Activated CD8-positive, alpha-beta memory T cell treated with anti-CD3 and anti-CD28 coated beads, Interleukin-2, amount 50 U/mL, for 1 hour (primary cell): ENCODE results near the gene CA11.

Experiments used
- DNase-seq: peaks from one replicate; pipeline ENCODE4 v3.0.0-alpha.2; 2020; ENCODE audit errors: extremely low read depth

Gene CA11

DNA sequence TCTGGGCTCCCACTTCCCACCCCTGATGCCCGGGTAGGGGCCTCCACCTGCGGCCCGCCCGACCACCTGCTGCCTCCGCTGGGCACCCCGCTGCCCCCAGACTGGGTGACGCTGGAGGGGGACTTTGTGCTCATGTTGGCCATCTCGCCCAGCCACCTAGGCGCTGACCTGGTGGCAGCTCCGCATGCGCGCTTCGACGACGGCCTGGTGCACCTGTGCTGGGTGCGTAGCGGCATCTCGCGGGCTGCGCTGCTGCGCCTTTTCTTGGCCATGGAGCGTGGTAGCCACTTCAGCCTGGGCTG, 16.7 kb downstream of the CA11 start:
- DNase-seq = no peak

DNA sequence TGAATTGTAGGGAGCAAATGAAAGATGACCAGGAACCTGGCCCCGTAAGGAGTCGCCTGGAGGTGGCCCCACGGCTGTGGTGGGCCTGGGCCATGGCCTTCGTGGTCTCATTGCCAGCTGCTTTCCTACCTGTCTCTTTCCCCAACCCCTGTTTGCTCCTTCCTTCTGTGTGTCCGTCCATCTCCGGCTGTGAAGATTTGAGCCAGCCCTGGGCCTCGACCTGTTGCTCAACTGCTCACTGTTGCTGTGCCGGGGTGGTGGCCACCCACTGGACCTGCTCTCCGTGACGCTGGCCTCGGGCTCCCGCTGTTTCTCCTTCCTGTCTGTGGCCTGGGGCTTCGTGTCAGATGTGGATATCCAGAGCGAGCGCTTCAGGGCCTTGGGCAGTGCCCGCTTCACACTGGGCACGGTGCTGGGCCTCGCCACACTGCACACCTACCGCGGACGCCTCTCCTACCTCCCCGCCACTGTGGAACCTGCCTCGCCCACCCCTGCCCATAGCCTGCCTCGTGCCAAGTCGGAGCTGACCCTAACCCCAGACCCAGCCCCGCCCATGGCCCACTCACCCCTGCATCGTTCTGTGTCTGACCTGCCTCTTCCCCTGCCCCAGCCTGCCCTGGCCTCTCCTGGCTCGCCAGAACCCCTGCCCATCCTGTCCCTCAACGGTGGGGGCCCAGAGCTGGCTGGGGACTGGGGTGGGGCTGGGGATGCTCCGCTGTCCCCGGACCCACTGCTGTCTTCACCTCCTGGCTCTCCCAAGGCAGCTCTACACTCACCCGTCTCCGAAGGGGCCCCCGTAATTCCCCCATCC, 17.3 kb downstream of the CA11 start:
- DNase-seq = no peak

DNA sequence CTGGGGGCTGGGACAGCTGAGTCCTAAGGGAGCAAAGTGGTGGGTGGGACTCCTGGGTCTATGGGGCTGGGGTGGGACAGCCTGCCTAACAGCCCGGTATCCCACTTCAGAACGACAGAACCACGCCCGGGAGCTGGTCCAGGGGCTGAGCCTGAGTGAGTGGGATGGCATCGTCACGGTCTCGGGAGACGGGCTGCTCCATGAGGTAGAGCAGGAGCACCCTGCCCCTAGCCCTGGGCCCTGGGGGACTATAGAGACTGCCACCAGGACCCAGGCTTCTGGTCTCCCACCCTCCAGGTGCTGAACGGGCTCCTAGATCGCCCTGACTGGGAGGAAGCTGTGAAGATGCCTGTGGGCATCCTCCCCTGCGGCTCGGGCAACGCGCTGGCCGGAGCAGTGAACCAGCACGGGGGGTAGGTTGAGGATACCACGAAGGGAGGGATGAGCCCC, 18.1 kb downstream of the CA11 start:
- no peak for DNase-seq

DNA sequence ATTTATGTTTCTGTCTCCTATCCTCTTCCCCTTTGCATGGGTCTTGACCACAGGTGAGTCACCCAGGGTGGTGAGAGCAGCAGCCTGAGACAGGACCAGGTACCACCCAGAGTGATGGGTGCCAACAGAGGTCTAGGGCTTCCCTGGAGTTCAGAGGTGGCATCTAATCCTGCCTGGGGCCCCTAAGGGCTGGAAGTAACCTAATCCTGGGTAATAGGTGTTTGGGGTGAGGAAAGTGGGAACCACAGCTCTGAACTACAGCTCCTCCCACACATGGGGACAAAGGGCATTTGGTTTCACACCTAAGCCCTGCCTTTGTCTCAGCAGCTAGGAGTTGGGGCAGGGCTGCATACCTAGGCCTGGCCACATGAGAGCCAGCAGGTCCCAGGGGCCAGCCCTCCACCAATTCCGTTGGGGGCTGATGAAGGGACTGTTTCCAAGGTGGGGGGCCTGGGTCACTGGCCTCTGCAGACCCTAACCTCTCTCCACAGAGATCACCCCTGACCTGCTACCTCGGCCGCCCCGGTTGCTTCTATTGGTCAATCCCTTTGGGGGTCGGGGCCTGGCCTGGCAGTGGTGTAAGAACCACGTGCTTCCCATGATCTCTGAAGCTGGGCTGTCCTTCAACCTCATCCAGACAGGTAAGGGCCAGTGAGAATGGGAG, 18.7 kb downstream of the CA11 start:
- no peak for DNase-seq

DNA sequence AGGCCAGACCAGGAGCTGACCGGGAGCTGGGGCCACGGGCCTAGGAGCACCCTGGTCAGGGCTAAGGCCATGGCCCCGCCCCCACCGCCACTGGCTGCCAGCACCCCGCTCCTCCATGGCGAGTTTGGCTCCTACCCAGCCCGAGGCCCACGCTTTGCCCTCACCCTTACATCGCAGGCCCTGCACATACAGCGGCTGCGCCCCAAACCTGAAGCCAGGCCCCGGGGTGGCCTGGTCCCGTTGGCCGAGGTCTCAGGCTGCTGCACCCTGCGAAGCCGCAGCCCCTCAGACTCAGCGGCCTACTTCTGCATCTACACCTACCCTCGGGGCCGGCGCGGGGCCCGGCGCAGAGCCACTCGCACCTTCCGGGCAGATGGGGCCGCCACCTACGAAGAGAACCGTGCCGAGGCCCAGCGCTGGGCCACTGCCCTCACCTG, 20.1 kb downstream of the CA11 start:
- no peak for DNase-seq

DNA sequence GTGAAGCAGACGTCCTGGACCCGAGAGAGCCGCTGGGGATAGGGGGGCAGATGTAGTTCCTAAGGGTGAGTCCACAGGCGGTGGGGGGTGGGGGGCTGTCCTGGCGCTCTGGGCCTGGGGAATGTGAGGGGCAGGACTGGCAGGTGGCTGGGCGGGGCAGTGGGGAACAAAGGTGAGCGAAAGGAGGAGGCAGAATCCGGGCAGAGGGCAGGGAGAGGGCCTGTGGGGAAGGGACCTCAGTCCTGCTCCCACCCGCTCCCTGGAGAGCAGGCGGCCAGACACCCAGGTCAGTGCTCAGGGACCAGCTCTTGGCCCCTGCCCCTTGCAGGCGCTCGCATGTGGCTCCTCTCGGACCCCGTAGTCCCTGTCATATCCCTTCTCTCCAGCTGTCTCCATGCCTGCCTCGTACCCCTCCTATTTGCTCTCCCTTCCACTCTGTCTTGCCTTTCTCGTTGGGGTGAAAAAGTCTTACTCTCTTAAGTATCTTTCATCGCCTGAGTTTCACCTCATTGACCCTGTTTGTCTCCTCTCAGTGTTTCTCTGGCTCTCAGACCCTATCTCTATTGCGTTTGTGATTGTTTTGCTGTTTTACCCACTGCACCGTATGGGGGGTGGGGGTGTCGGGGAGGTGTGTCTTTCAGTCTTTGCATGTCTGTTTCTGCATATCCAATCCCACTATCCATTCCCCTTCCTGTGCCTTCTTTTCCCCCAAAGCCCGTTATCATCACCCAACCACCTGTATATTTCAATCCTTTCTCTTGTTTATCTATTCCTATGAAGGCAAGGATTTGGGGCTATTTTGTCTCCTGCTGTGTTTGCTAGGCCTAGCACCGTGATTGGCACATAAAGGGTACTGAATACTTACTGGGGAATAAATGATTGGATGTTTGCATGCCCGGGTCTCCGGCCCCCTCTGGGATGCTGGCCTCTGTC, 20.9 kb downstream of the CA11 start:
- no peak for DNase-seq

DNA sequence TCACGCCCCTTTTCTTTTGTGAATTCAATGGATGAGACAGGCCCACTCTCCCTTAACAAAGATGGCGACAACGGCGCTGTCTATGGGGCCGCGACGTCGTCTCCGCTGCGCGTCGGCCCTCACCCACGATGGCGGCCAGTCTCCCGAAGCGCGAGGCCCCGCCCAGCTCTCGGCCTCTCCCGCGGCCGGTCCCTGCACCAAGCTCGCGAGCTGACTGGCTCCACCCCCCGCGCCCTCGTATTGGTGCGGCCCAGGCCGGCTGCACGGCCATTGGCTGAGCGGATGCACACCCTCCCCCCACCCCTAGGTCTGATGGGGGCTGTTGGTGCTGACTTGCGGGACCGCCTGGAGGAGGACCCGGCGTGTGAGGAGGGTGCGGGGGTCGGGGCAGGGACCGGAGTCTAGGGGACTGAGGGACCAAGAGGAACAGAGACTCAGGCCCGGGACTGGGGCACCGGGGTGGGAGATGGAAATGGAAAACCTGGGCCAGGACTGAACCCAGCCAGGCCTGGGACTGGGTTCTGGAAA, 21.9 kb downstream of the CA11 start:
- peak; percentile 89 for DNase-seq

DNA sequence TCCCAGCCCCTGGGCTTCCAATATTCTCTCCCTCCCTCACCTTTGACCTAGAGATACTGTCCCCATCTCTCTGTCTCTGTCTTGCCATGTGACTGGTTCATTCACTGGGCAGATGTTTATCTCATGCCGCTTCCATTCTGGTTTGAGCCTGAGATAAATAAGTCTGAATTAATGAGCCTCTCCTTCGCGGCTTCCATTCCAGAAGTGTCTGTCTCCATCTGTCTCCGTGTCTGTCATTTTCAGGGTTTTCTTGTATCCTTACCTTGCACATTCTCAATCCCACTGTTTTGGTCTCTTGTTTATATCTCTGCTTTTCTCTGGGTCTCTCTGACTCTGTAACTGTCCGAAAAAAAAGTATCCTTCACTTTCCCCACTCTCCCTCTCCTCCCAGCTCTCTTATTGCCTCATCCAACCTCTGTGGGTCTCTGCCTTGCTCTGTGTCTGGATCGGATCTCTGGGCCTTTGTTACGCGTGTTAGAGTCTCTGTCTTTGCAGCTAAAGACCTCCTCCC, 22.4 kb downstream of the CA11 start:
- DNase-seq = no peak

DNA sequence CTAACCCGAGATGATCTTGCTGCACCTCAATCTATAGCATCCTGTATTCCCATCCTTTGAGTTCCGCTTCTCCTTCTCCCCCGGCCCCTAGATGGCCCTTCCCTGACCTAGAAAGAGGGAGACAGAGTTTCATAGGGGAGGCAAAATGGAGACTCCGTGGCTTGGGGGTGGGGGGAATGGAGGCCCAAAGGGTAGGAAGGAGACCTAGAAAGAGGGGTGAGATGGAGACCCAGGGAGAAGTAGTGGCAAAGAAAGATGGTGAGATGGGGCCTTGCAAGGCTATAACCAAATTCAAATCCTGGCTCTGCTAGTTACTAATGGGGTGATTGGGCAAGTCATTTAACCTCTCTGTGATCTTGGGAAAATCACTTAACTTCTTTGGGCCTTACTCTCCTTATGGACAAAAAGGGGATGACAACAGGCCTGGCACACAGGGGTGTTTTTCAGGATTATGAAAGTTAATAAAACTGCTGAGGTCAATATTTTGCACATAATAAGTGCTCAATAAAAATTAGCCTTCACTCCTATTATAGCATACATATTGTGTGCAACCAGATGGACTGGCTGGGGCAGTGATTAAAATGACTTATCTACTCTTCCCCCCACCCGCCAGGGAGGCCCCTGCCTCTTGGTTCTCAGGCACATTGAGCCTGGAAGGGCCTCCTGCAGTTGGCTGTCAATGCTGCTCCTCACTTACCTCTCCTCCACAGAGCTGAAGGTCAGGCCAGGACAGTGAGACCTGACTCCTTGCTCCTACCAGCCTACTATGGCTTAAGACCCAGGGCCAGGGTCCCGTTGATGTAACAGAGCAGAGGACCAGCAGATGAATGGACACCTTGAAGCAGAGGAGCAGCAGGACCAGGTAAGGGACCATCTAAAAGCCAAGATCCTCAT, 26.0 kb downstream of the CA11 start:
- no peak for DNase-seq

DNA sequence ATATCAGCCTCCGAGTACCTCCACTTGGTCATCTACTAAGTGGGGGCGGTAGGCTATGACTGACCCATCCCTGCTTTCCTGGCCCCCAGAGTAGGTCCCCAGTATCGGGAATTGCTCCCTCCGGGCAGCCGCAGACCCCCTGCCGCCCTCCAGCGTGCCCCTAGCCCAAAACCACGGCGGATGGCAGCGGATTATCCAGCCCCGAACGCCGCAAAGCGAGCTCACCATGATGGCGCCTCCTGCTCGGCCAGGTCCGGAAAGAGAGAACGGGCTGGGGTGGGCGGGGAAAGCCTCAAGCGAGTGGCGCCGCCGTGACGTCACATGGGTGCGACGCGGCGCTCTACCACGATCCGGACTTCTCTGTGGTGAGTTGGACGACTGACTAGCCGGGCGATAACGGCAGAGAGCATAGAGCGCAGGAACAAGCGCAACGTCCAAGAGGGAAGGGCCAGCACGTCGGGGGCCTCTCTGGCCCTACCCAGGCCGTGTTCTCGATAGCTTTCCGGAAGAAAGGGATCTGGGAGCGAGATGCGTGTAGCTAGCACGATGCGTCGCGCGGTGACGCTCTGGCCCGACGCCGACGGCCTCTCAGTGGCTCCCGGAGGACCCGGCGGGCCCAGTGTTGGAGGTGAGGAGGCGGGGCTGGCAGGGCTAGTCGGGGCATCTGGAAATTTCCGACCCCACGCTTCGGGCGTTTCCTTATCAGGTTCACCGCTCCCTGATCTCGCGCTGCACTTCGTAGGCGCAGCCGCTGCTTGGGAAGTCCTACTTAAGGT, 26.9 kb downstream of the CA11 start, which contains the start of the genes RPL18 and SPHK2:
TSS of gene RPL18 (minus strand) at position 263 of the 776 bp plus-strand sequence. CDS start at position 228, 35 bp downstream.
TSS of gene SPHK2 (plus strand) at position 591 of the 776 bp plus-strand sequence. CDS start 1,009 bp downstream, outside the sequence.
- peak; percentile 89 for DNase-seq

DNA sequence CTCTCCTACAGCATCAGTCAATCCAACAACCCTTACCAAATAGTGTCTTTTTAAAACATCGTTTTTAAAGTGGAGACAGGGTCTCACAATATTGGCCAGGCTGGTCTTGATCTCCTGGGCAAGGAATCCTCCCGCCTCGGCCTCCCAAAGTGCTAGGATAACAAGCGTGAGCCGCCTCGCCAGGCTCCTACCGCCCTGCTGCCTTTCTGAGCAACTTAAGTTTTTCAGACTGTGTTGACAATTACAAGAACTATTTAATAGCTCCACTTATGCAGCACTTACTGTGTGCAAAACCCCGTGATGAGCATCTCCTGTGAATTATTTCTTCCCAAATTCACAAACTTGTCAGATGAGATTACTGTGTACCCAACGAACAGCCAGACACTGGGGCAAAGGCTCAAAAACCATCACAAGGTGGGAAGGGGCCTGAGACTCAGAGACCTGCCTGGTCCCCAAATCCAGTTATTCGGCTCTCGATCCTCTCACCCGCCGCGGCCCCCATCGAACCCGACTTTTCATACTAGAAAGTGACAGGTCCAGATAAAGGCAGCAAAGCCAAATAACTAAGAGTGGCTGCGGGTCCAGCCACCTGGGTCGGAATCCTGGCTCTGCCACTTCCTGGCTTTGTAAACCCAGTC, 27.6 kb downstream of the CA11 start:
- DNase-seq = no peak

DNA sequence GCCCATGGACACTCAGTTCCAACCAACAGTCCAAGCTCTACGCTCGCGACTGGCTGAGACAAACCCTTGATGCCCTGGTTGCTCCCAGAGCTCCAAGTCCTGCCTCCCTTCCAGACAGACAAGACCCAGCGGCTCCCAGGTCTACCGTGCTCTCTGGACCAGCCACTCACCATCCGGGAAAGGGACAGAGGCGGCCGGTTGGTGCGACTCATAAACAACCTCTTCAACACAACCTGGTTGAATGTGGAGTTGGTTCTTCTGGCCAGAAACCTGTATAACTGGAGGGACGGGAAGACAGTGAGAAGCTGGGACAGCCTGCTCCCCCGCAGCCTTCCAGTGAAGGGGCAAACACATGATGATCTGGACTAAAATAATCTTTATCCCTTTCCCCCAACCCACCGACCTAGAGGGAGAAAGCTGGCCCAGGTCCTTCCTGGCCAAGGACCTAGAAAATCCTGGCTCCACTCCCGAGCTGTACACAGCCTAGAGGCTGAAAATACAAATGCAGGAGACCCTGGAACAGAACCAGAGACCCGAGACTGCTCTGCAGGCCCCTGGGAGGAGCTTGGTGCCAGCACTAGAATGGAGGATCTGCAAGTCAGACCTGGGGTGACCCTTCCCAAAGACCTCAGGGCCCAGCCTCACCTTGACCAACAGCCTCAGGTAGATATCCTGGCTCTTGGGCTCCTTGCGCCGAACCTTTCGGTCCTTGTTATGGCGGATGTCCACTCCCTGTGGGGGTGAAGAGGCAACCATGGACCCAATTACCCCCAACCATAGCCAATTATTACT, 28.6 kb downstream of the CA11 start:
- no peak for DNase-seq

DNA sequence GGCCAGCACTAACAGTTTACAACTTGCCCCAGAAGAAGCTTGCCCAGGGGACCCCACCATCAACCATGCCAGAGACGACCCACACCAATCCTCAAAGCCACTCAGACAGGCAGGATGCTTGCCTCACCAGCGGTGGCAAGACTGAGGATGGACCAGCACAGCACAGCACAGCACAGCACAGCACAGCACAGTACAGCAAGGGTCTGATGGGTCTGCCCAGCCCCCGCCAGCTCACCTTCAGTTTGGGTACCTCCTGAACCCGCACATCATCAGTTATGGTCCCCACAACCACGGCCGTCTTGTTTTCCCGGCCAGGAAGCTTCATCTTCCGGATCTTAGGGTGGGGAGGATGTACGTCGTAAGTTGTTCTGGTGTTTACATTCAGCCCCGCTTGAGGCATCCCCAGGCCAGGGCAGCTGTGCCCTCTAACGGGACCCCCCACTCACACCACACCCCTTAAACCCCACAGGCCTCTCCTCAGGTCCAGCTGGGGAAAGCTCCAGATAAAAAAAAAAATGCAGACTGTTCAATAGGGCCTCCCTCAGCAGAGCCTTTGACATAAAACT, 29.4 kb downstream of the CA11 start:
- DNase-seq = no peak

DNA sequence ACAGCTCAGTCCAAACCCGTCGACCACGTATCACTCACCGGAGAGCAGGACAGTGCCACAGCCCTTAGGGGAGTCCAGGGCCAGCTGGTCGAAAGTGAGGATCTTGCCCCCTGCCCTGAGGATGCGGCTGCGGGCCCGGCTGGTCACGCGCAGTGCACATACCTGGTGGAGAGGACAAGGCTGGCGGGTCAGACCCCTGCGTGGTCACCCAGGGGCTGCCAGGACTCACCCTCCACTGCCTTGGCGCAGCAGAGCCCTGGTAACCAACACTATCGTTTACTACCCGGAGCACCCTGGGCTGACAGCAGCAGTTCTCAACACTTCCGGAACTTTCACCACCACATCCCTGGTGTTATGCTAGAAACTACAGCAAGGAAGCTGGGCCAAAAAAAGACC, 29.9 kb downstream of the CA11 start:
- DNase-seq = no peak

DNA sequence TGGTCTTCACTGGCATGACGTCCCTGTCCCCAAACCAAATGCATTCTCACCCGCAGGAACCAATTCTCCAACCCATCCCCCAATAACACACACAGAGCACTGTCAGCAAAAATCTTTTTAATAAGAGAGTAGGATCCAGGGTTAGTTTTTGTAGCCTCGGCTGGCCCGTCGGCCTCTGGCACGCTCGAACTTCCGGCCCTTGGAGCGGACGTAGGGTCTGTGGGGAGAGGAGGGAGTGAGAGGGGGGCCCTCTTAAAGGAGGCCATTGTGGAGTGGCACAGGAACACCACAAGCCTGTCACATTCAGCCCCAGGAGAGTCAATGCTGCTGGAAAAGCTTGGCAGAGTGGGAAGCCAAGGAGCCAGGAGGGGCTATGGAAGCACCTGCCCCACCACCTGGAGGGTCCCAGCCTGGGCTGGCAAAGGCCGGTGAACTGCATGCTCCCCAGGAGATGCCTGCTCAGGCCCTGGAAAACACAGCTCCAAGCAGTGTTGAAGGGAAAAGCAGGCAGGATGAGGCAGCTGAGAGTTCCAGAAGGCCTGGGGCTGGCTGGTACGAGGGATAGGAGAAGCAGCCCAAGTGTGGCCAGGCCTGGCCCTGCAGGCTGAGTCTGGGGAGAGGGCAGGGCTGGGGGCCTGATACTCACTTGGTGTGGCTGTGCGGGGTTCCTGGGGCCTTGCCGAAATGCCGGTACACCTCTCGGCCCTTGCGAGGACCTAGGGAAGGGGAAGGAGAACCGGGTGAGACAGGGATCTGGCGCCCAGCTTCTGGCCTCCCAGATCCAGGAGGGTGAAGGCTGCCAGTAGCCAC, 30.6 kb downstream of the CA11 start:
- no peak for DNase-seq

DNA sequence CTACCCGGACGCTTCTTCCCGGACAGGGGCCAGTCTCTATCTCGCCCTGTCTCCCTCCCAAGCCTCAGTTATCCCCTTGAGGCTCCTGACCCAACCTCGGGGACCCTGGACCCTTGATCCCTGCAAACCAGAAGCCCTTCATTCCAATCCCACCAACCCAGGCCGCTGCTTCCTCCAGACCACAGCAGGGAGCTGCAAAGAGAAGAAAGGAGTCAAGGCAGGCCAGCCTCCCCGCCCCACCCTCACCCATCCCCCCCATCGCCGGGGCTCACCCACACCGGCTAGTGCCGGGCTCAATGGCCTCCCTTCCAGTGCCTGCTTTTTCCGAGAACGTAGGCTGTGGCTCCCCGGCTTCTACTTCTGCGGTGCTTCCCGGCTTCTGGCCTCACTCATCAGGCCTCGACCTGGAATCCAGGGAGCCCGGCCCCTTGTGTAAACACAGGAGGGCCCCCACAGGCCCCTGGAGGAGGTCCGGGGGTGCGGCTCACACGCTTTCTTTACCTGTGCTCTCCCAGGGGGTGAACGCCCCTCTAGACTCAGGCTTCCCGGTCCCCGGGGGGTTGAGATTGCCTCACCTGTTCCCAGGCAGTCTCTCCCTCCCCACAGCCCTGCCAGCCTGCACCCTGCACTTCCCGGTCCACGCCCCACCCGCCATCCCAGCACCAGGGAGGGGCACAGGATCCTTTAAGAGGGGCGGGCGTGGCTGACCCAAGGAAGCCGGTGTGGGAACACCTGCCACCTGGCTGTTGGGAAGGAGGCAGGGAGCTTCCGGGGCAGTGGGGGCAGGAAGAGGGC, 31.4 kb downstream of the CA11 start, which contains the start of gene FAM83E:
TSS of gene FAM83E (minus strand) at position 641 of the 795 bp plus-strand sequence. CDS start 1,704 bp downstream, outside the sequence.
- DNase-seq = no peak
